Mesenchymal stem cell (in vitro differentiated cells and primary cell): Measurements from ENCODE around the gene MMP23B.
A peak's percentile ranks its signal among the peaks of the same experiment; 100 is the strongest.

Source experiments
- DNase-seq: peaks from one replicate; pipeline ENCODE4 v3.0.0-alpha.2; 2013
- H2AFZ ChIP-seq: one replicate; pipeline ENCODE4 v1.6.1; 2013; ENCODE audit warnings: low read depth, mild to moderate bottlenecking, control low read depth, inconsistent platforms, low read length, moderate library complexity
- H2AK5ac ChIP-seq: 2 replicates; pipeline ENCODE4 v1.6.1; 2013; ENCODE audit warnings: low read length, moderate library complexity, mild to moderate bottlenecking, inconsistent platforms; ENCODE audit not compliant: severe bottlenecking
- H2BK120ac ChIP-seq: one replicate; pipeline ENCODE4 v1.6.1; 2013; ENCODE audit warnings: low read depth, mild to moderate bottlenecking, inconsistent platforms, low read length, moderate library complexity
- H2BK12ac ChIP-seq, 2 experiments: one replicate each; pipeline ENCODE4 v1.6.1; 2013; ENCODE audit warnings: inconsistent platforms in 2 of 2, low read length in 2 of 2, mild to moderate bottlenecking in 2 of 2, moderate library complexity in 2 of 2, control low read depth in 1 of 2
- H2BK15ac ChIP-seq: one replicate; pipeline ENCODE4 v1.6.1; 2013; ENCODE audit warnings: mild to moderate bottlenecking, low read depth, inconsistent platforms; ENCODE audit not compliant: poor library complexity, severe bottlenecking
- H2BK5ac ChIP-seq: 2 replicates; pipeline ENCODE4 v1.6.1; 2013; ENCODE audit warnings: low read depth, mild to moderate bottlenecking, low read length, control low read depth, inconsistent platforms; ENCODE audit not compliant: poor library complexity, severe bottlenecking
- H3K14ac ChIP-seq, 2 experiments: one replicate each; pipeline ENCODE4 v1.6.1; 2013; ENCODE audit warnings: inconsistent platforms in 2 of 2, low read length in 2 of 2, control low read depth in 1 of 2, mild to moderate bottlenecking in 1 of 2, moderate library complexity in 1 of 2
- H3K18ac ChIP-seq, 2 experiments: one replicate each; pipeline ENCODE4 v1.6.1; 2013; ENCODE audit warnings: inconsistent platforms in 2 of 2, low read length in 2 of 2, control low read depth in 1 of 2, low read depth in 1 of 2, mild to moderate bottlenecking in 1 of 2
- H3K23ac ChIP-seq, 2 experiments: one replicate each; pipeline ENCODE4 v1.6.1; 2013; ENCODE audit warnings: inconsistent platforms in 2 of 2, low read length in 2 of 2, mild to moderate bottlenecking in 2 of 2, moderate library complexity in 2 of 2, control low read depth in 1 of 2
- H3K27ac ChIP-seq: 2 replicates; pipeline ENCODE4 v1.5.1; 2013; ENCODE audit warnings: mild to moderate bottlenecking, moderate library complexity, low read length, control low read depth, inconsistent platforms; ENCODE audit not compliant: poor library complexity, severe bottlenecking
- H3K27me3 ChIP-seq, 2 experiments: 2 replicates each; pipeline versions ENCODE4 v1.6.1 to v1.7.0; 2013; ENCODE audit warnings: low read length in 2 of 2, mild to moderate bottlenecking in 2 of 2, moderate library complexity in 2 of 2, control low read depth in 1 of 2, inconsistent platforms in 1 of 2; ENCODE audit not compliant: control insufficient read depth in 1 of 2, insufficient read depth in 1 of 2
- H3K36me3 ChIP-seq, 2 experiments: 2 replicates each; pipeline versions ENCODE4 v1.6.1 to v1.7.0; 2013; ENCODE audit warnings: low read length in 2 of 2, control low read depth in 1 of 2, inconsistent platforms in 1 of 2, low read depth in 1 of 2, mild to moderate bottlenecking in 1 of 2; ENCODE audit not compliant: insufficient read depth in 2 of 2, control insufficient read depth in 1 of 2
- H3K4ac ChIP-seq, 2 experiments: one replicate each; pipeline ENCODE4 v1.6.1; 2013; ENCODE audit warnings: inconsistent platforms in 2 of 2, low read length in 2 of 2, mild to moderate bottlenecking in 2 of 2, moderate library complexity in 2 of 2, control low read depth in 1 of 2, low read depth in 1 of 2
- H3K4me1 ChIP-seq: 2 replicates; pipeline ENCODE4 v1.6.1; 2013; ENCODE audit warnings: low read depth, low read length, control low read depth; ENCODE audit not compliant: control insufficient read depth, insufficient read depth
- H3K4me2 ChIP-seq: 2 replicates; pipeline ENCODE4 v1.6.1; 2013; ENCODE audit warnings: low read length, mild to moderate bottlenecking, inconsistent platforms; ENCODE audit not compliant: poor library complexity, severe bottlenecking
- H3K4me3 ChIP-seq, 2 experiments: 2 replicates each; pipeline versions ENCODE4 v1.5.1 to v1.7.0; 2013; ENCODE audit warnings: low read length in 2 of 2, mild to moderate bottlenecking in 2 of 2, control low read depth in 1 of 2, low read depth in 1 of 2; ENCODE audit not compliant: insufficient read depth in 1 of 2
- H3K79me1 ChIP-seq: replicated peaks from 2 replicates; pipeline ENCODE4 v1.6.1; 2013; ENCODE audit warnings: mild to moderate bottlenecking, control low read depth, low read length, inconsistent platforms; ENCODE audit not compliant: poor library complexity, severe bottlenecking
- H3K9ac ChIP-seq: 2 replicates; pipeline ENCODE4 v1.7.0; 2013; ENCODE audit warnings: mild to moderate bottlenecking, low read length, moderate library complexity
- H3K9me3 ChIP-seq: 2 replicates; pipeline ENCODE4 v1.7.0; 2013; ENCODE audit warnings: mild to moderate bottlenecking, low read length; ENCODE audit not compliant: control insufficient read depth
- H4K8ac ChIP-seq: one replicate; pipeline ENCODE4 v1.6.1; 2013; ENCODE audit warnings: inconsistent platforms, mild to moderate bottlenecking, low read length, moderate library complexity
- H4K91ac ChIP-seq: one replicate; pipeline ENCODE4 v1.6.1; 2013; ENCODE audit warnings: mild to moderate bottlenecking, low read length, inconsistent platforms
- WGBS: methylation state at CpG from one replicate; pipeline ENCODE4 v1.1.7; 2013; ENCODE audit warnings: mixed read lengths; 5-methylcytosine and 5-hydroxymethylcytosine counted together

MMP23B gene

DNA sequence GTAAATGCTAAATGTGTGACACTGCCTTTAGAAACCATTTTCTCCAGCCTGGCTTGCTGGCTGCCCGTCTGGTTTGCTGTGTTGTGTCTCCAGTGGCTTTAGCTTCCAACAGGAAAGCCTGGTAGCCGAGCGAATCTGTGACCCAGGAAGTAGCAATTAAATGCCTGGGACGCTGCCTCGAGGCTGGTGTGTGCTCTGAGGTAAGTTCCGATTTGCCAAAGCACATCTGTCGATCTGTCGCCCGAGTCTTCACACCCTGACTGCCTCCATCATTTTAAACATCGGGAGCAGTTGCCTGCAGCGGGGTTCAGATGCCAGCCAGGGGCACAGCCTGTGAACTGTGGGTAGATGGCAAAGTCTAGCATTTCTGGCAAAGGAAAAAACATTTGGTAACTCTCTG is 14.5 kb upstream of the MMP23B start:
- Histone ChIP-seq H3K79me1 (peaks cover 55% of the 10 kb centered on the region), H3K4me3 (no peak overlapping the region), H3K27me3 (no peaks in the 10 kb centered on the region), H3K18ac (no peak overlapping the region), H3K4ac (no peak overlapping the region), H3K36me3 (peaks cover 13 to 53% of the 10 kb centered on the region in 2 experiments), H4K91ac (no peak overlapping the region), H3K23ac (no peak overlapping the region), H2AFZ (no peak overlapping the region), H3K9me3 (no peaks in the 10 kb centered on the region), H3K4me1 (peaks cover 34% of the 10 kb centered on the region), H3K4me2 (no peak overlapping the region), H3K27ac (no peak overlapping the region), H2BK120ac (no peak overlapping the region), H4K8ac (no peak overlapping the region), H2BK15ac (no peak overlapping the region), H2BK12ac (no peak overlapping the region), H3K9ac (no peak overlapping the region), H2AK5ac (no peak overlapping the region), H2BK5ac (no peak overlapping the region), H3K14ac (no peak overlapping the region)
- 96% methylated on average over 11 of the region's 11 CpGs for WGBS
- no peak for DNase-seq

DNA sequence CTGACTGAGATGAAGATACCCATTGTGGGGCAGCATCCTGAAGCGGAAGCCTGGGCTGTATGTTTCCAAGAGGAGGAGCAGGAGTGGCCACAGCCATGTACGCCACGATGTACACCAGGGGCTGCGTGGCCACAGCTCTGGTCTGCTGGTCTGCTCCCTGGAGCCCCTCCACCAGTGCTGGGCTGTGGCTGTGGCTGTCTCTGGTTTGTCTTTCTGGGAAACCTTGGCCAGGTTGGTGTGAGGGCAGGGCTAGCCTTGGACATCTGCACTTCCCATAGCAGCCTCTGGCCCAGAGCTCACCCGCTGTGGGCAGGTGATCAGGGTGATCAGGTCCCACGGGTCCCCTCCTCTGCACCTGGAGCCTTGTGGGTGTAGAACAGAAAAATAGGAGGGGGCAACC is 14.0 kb upstream of the MMP23B start:
- WGBS, result 96% methylated on average over 6 of the region's 6 CpGs
- no peak overlapping the region for H3K4me2 ChIP-seq

DNA sequence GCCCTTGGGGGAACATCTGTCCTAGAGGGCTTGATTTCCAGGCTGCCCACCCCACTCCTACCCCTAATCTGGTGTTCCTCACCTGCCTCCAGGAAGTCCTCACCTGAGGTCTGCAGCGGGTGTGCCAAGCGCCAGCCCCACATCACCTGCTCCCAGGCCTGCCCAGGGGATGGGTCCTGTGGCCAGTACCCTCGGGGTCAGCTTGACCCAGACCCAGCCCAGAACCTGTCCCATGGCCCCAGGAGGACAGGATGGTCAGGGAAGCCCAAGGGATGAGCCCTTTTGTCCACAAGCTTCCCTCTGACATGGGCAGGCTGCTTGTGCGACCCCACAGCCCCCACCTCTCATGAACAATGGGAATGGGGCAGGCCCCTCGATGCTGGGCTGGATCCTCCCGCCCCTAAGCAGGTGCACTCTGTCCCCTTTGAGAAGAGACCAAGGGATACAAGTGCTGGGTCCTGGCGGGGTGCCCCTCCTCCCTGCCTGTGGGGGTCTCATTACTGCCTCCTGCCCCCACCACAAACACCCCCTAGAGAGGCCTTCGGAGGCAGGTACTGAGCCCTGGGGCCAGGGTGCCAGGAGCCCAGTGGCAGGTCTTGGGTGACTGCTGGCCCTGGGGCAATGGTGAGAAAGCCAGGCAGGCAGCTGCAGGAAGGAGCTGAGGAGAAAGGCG is 13.4 kb upstream of the MMP23B start:
- Histone ChIP-seq H3K79me1 (peaks cover 59% of the 10 kb centered on the region), H3K4me1 (peaks cover 38% of the 10 kb centered on the region), H2BK12ac (no peak overlapping the region), H3K4me3 (no peak overlapping the region), H2BK15ac (no peak overlapping the region), H4K91ac (no peak overlapping the region), H3K18ac (no peak overlapping the region), H3K9ac (no peak overlapping the region), H2BK120ac (no peak overlapping the region), H4K8ac (no peak overlapping the region), H2AK5ac (no peak overlapping the region), H3K27ac (no peak overlapping the region), H3K23ac (no peak overlapping the region), H2BK5ac (no peak overlapping the region), H2AFZ (no peak overlapping the region), H3K4me2 (no peak overlapping the region), H3K14ac (no peak overlapping the region), H3K27me3 (no peaks in the 10 kb centered on the region), H3K4ac (no peak overlapping the region), H3K9me3 (no peaks in the 10 kb centered on the region), H3K36me3 (peaks cover 13 to 63% of the 10 kb centered on the region in 2 experiments)
- DNase-seq, result no peak
- WGBS, result 86% methylated on average over 9 of the region's 9 CpGs

More for the DNA sequence above, 14.0 kb upstream of the MMP23B start:
- Histone ChIP-seq H3K9ac (no peak overlapping the region), H3K23ac (no peak overlapping the region), H3K4me3 (no peak overlapping the region), H4K8ac (no peak overlapping the region), H2AK5ac (no peak overlapping the region), H2BK15ac (no peak overlapping the region), H3K9me3 (no peaks in the 10 kb centered on the region), H3K14ac (no peak overlapping the region), H3K27me3 (no peaks in the 10 kb centered on the region), H3K18ac (no peak overlapping the region), H3K27ac (no peak overlapping the region), H3K4ac (no peak overlapping the region), H3K36me3 (peaks cover 13 to 57% of the 10 kb centered on the region in 2 experiments), H3K4me1 (peaks cover 36% of the 10 kb centered on the region), H2BK5ac (no peak overlapping the region), H4K91ac (no peak overlapping the region), H2BK12ac (no peak overlapping the region), H3K79me1 (peaks cover 57% of the 10 kb centered on the region), H2AFZ (no peak overlapping the region), H2BK120ac (no peak overlapping the region)
- DNase-seq, result no peak

DNA sequence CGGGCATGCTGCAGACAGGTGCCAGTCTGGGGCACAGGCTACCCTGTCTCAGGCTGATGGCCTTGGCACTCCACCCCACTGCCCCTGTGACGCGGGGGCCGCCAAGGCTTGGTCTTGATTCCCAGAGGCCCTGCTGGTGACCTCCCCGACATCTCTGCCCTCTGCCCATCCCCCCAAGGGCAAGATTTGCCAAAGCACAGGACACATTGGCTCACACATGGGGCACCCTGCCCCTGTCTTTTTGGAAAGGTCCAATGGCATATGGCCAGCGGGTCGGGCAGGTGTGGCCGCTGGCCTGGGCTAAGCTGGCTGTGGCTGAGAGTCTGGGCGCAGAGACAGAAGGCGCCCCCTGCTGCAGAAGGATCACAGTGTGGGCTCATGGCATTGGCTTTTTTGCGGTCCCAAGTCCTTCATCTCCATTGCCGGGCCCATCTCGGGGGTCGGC is 12.0 kb upstream of the MMP23B start:
- no peak overlapping the region for H3K9ac ChIP-seq
- H3K27ac ChIP-seq, result no peak overlapping the region
- H2BK5ac ChIP-seq, result no peak overlapping the region
- H3K4me2 ChIP-seq, result no peak overlapping the region
- H2BK12ac ChIP-seq, result no peak overlapping the region
- H2BK15ac ChIP-seq, result no peak overlapping the region
- WGBS, result 88% methylated on average over 14 of the region's 14 CpGs
- peaks cover 52% of the 10 kb centered on the region for H3K79me1 ChIP-seq
- no peaks in the 10 kb centered on the region for H3K9me3 ChIP-seq
- H2AFZ ChIP-seq, result no peak overlapping the region
- H3K4me1 ChIP-seq, result peaks cover 28% of the 10 kb centered on the region
- H4K91ac ChIP-seq, result peak overlapping the region; percentile 41
- H2BK120ac ChIP-seq, result no peak overlapping the region
- no peak for DNase-seq
- no peak overlapping the region for H3K14ac ChIP-seq
- H3K27me3 ChIP-seq, result no peaks in the 10 kb centered on the region
- no peak overlapping the region for H3K23ac ChIP-seq
- no peak overlapping the region for H3K18ac ChIP-seq
- H3K4ac ChIP-seq, result no peak overlapping the region
- peaks cover 13 to 76% of the 10 kb centered on the region in 2 experiments for H3K36me3 ChIP-seq
- no peak overlapping the region for H2AK5ac ChIP-seq
- H4K8ac ChIP-seq, result no peak overlapping the region
- H3K4me3 ChIP-seq, result no peak overlapping the region
